ENCODE data around the gene ULBP1. TPM values are rescaled to one million over a fixed set of nuclear protein-coding genes. Genes with fewer than 3 reads are reported as not detected.
A peak's percentile ranks its signal among the peaks of the same experiment; 100 is the strongest.
"Not testable (repeated sequence)": the region's sequence is repeated elsewhere in the genome, so short reads cannot be mapped to it uniquely, and the experiment has no call there.

ULBP1 gene, protein sequence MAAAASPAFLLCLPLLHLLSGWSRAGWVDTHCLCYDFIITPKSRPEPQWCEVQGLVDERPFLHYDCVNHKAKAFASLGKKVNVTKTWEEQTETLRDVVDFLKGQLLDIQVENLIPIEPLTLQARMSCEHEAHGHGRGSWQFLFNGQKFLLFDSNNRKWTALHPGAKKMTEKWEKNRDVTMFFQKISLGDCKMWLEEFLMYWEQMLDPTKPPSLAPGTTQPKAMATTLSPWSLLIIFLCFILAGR
- 1 to 10 TPM; 2.1 to 2.3 TPM for total RNA-seq

DNA sequence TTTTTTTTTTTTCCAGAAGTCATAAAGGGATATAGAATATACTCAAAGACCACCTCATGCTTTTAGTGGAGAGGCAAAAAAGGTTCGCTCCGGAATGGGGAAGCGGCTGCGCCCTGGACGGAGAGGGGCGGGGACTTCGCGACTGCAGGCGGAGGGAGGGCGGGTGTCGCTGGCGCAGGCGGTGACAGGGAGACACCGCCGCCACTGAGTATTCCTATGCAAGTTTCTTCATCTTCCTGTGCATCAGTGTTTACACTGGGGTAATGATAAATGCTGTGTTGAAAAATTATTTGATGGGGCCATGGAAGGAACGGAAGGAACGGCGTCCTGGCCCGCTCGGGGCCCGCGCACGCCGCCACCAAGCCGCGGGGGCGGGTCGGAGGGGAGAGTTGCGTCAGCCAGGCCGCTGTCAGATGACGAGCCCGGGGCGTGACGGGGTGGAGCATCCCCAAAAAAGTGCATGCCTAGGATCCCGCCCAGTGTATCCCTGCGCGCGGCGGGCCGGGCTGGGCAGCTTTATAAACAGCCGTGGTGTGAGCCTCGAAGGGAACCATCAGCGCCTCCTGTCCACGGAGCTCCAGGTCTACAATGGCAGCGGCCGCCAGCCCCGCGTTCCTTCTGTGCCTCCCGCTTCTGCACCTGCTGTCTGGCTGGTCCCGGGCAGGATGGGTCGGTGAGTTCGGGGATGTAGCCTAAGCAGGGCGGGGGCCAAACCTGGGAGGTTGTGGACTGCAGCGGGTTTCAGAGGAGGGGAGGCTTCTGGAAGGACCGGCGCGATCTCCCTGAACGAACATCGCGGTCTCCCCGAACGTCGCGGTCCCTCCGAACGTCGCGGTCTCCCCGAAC, at the start of gene ULBP1:
Gene ULBP1, plus strand, starts transcription at position 482 of the 846 bp plus-strand sequence. Its CDS starts 107 bp downstream, at position 589.
- no peaks in the 10 kb centered on the region for H3K9me3 Mint-ChIP-seq
- peak within 1 kb of the TSS; percentile 64 for H3K27ac Mint-ChIP-seq
- peaks cover 26% of the 10 kb centered on the region for H3K4me1 Mint-ChIP-seq
- H3K27me3 Mint-ChIP-seq = peaks cover 77% of the 10 kb centered on the region
- peaks cover 7% of the 10 kb centered on the region for H3K36me3 Mint-ChIP-seq (ENCODE audit: low read depth)
- DNase-seq = peak; percentile 87
- POLR2A ChIA-PET = interaction anchor here (1.0 kb wide), 1 partner anchor 9 kb away, joined by 3 read pairs; no protein-coding TSS in a partner anchor
- CTCF ChIA-PET = interaction anchor here (0.9 kb wide), 1 partner anchor 53 kb away, joined by 3 read pairs; no protein-coding TSS in a partner anchor
- peak within 1 kb of the TSS; percentile 81 for H3K4me3 Mint-ChIP-seq

DNA sequence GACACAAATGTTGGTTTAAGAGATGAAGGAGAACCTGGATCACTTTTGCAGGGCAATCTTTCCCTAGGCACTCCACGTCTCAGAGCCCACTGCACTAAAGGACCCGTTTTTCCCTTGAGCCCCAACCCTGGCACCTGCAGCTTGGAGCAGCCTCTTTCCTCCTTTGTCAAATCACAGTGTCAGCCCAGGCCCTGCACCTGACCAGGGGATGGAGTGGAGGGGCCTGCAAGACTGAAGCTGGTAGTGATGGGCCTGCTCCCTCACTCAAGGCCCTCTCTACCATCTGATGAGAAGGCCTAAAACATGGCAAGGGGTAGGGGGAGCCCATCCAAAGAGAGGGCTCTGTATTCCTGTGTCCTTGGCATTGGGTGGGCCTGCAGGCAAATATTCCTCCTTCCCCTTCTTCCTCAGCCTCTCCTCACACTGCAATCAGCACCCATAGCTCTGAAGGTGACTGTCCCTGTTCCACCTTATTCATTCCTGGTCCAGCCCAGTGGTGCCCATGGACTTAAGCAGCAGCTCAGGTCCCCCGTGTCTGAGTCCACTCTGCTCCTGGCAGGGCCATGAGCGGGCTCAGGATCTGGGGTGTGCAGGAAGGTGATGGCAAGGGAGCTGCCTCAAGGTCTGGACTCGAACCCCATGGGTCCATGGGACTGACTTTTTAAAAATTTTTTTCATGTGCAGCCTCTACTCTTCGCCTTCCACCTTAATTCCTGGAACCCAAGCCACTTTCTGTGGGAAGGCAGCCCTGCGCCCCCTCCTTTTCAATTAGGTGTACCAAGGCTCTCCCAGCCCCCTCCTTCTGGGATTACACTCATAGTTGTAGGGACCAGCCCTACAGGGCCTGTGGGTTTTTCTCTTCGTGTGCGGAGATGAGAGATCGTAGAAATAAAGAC, 47.5 kb upstream of the ULBP1 start:
- no peaks in the 10 kb centered on the region for H3K9me3 Mint-ChIP-seq
- peaks cover 35% of the 10 kb centered on the region for H3K27me3 Mint-ChIP-seq
- no peaks in the 10 kb centered on the region for H3K4me1 Mint-ChIP-seq
- ChIA-PET CTCF (no interaction called here), POLR2A (no interaction called here)
- H3K27ac Mint-ChIP-seq = no peak overlapping the region
- no peak for DNase-seq
- H3K4me3 Mint-ChIP-seq = no peak overlapping the region
- H3K36me3 Mint-ChIP-seq (ENCODE audit: low read depth) = no peaks in the 10 kb centered on the region

DNA sequence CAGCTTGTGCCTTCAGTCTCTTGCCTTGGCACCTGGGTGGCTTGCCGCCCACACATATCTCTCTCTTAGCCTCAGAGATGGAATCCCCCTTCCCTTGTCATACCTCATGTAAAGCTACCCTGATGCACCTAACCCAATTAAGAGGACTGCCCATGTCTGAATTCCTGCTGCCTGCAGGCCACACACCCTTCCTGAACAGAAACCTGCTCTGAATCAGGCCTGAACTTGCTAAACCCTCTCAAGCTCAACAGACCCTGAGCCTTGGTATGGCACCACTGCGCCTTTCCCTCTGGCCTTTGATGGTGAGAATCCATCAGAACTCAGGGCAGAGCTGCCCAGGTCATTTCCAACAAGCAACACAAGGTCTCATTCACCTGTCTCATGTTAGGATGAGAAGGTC, 46.1 kb upstream of the ULBP1 start:
- no peaks in the 10 kb centered on the region for H3K36me3 Mint-ChIP-seq (ENCODE audit: low read depth)
- CTCF ChIA-PET = no interaction called here
- no peak for DNase-seq
- POLR2A ChIA-PET = no interaction called here
- no peaks in the 10 kb centered on the region for H3K9me3 Mint-ChIP-seq
- H3K4me1 Mint-ChIP-seq = peaks cover 6% of the 10 kb centered on the region
- H3K4me3 Mint-ChIP-seq = no peak overlapping the region
- peaks cover 44% of the 10 kb centered on the region for H3K27me3 Mint-ChIP-seq
- H3K27ac Mint-ChIP-seq = no peak overlapping the region

DNA sequence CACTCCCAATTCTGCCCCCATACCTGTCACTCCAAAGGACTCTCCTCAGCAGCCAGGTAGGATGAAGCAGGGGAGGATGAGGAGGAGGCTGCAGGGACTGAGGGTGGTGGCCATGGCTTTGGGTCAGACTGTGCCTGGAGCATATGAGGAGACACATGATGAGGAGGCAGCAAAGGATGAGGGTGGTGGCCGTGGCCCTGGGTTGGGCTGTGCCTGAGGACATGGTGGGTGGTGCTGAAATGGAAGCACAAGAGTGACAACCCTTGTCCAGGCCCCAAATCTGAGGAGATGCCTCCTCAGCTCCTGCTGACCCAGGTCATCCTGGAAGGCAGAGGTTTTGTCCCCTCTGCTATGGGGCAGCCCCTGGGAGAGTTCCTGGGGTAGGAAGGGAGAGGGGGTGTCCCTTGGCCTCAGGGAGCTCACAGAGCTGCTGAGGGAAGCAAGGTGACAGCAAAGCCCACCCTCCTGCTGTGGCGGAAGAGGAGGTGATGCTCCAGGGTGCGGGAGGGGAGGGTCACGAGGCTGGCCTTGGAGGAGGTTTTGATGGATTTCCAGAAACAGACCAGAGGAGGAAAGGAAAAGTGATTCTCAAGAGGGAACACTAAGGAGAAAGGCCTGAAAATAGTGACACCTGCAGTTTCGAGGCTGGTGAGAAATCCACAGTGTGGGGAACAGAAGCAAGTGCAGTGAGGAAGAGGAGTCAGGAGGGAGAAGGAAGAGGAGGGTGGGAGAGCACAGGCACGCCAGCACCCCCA, 45.4 kb upstream of the ULBP1 start:
- POLR2A ChIA-PET = no interaction called here
- H3K4me3 Mint-ChIP-seq = no peak overlapping the region
- peaks cover 44% of the 10 kb centered on the region for H3K27me3 Mint-ChIP-seq
- CTCF ChIA-PET = no interaction called here
- H3K27ac Mint-ChIP-seq = no peak overlapping the region
- DNase-seq = no peak
- no peaks in the 10 kb centered on the region for H3K9me3 Mint-ChIP-seq
- peaks cover 12% of the 10 kb centered on the region for H3K4me1 Mint-ChIP-seq
- H3K36me3 Mint-ChIP-seq (ENCODE audit: low read depth) = no peaks in the 10 kb centered on the region

DNA sequence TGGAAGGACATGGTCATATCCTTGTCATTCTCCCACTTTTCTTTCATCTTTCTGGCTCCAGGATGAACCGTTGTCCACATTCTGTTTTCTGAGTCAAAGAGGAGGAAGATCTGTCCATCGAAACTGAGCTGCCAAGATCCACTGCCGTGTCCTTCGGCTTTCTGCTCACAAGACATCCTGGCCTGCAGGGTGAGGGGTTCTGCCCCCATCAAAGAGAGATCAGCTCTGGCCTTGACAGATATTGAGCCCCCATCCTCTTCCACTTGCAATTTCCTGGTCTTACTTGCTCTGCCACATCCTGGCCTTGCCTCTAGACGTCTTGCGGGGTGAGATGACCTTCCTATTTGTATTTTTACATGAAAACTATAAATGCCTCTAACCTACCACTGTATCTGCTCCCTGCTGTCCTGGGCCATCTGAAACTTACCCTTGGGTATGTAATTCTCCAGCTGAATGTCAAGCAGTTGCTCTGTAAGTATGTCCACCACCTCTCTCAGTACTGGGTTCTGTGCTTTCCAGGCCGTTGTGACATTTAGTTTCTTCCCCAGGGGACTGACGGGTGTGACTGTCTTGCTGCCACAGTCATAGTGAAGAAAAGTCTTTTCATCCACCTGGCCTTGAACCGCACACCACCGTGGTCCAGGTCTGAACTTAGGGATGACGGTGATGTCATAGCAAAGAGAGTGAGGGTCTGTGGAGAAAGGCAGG, 44.5 kb upstream of the ULBP1 start:
- H3K27ac Mint-ChIP-seq; DNase-seq; POLR2A ChIA-PET; CTCF ChIA-PET; H3K9me3 Mint-ChIP-seq; H3K4me3 Mint-ChIP-seq; H3K36me3 Mint-ChIP-seq (ENCODE audit: low read depth): not testable (repeated sequence)
- Mint-ChIP-seq H3K4me1 (peaks cover 19% of the 10 kb centered on the region), H3K27me3 (peaks cover 44% of the 10 kb centered on the region)

DNA sequence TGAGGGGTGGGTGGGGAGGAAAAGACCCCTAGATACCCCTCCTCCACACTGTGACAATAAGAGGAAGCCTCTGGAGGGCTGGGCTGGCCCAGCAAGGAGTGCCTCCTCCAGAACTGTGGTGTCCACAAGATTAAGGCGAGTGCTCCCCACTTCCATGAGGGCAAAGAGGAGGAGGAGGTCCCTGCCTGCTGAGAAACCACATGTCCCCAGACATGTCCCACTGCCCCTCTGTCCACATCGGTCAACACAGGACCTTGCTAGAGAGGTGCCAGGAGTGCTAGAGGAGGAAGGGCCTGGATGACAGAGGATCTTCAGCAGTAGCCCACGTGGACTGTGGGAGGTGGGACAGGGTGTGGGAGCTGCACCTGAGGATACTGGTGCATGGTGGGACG, 43.9 kb upstream of the ULBP1 start:
- Mint-ChIP-seq H3K27ac (no peak overlapping the region), H3K27me3 (peaks cover 45% of the 10 kb centered on the region), H3K36me3 (ENCODE audit: low read depth) (no peaks in the 10 kb centered on the region), H3K4me1 (peaks cover 21% of the 10 kb centered on the region), H3K9me3 (no peaks in the 10 kb centered on the region), H3K4me3 (no peak overlapping the region)
- ChIA-PET CTCF (no interaction called here), POLR2A (no interaction called here)
- no peak for DNase-seq

DNA sequence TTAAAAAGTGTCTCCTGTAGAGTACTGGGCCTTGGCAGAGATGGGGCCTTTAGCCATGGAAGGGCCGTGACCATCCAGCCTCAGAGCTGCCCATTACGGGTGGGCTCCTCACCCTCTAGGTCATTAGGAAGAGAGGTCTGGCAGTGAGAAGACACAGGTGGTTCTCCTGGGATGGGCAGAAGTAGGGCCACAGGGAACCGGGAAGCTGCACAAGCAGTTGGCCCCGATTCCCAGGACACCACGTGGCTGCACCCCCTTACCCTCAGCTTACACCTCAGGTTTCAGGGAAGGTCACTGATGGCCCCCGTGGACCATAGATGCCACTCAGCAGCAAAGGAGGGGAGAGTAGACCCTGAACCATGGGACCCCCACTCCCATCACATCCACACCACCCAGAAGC, 42.4 kb upstream of the ULBP1 start:
- Mint-ChIP-seq H3K4me1 (peaks cover 31% of the 10 kb centered on the region), H3K36me3 (ENCODE audit: low read depth) (no peaks in the 10 kb centered on the region), H3K4me3 (no peak overlapping the region), H3K9me3 (no peaks in the 10 kb centered on the region), H3K27ac (no peak overlapping the region), H3K27me3 (peaks cover 53% of the 10 kb centered on the region)
- ChIA-PET POLR2A (no interaction called here), CTCF (no interaction called here)
- DNase-seq = no peak

DNA sequence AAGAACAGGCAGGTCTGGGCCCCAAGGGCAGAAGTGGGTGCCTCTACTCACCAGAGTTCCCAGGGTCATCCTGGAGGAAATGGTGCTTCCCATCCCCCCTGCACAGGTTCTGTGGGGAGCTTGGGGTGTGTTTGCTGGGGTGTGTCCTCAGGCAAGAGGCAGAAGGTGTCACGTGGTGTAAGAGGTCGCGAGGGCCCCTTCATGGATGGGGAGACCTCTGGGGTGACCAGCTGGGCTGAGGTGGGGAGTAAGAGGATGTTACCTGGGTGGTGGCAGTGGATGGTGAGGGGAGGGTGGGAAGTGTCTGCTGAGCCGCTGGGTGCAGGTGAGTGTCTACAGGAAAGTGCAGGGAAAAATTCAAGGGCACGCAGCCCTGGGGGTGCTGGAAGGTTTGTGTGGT, 41.7 kb upstream of the ULBP1 start:
- Mint-ChIP-seq H3K27me3 (peaks cover 56% of the 10 kb centered on the region), H3K4me1 (peaks cover 33% of the 10 kb centered on the region), H3K4me3 (peak overlapping the region; percentile 19)
- H3K27ac Mint-ChIP-seq; DNase-seq; POLR2A ChIA-PET; H3K9me3 Mint-ChIP-seq; H3K36me3 Mint-ChIP-seq (ENCODE audit: low read depth): not testable (repeated sequence)
- CTCF ChIA-PET = interaction anchor here (1.0 kb wide), 1 partner anchor 87 kb away, joined by 3 read pairs; no protein-coding TSS in a partner anchor

DNA sequence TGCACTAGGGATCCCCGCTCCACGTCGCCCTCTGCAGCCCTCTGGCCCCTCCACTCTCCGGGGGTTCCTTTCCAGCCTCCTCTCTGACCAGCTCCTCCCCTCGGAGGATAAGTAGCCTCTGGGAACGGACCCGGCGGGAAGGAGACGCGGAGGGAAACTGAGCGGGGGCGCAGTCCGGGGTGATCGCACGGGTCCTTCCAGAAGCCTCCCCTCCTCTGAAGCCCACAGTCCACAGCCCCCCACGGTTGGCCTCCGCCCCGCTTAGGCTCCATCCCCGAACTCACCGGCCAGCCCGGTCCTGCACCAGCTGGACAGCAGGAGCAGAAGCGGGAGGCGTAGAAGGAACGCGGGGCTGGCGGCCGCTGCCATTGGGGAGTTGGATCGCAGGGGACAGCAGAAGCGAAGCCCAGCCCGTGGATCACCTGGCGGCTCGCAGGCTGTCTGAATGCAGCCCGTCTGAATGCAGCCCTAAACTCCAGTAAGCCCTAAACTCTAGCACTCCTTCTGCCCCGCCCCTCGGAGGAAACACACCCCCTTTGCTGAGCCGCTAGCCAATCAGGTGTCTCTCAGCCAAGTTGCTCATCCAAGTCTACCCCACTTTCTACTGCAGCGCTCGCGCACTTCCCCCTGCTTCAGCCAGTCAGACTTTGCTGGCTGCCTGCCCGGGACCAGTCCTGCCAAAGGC, 41.0 kb upstream of the ULBP1 start, which contains the start of gene RAET1G:
Gene RAET1G, minus strand, starts transcription at position 480 of the 685 bp plus-strand sequence. Its CDS starts 111 bp downstream, at position 369.
- POLR2A ChIA-PET = no interaction called here
- Mint-ChIP-seq H3K27ac (no peak within 1 kb of the TSS), H3K4me3 (peak within 1 kb of the TSS; percentile 73), H3K9me3 (no peaks in the 10 kb centered on the region), H3K27me3 (peaks cover 62% of the 10 kb centered on the region), H3K36me3 (ENCODE audit: low read depth) (no peaks in the 10 kb centered on the region), H3K4me1 (peaks cover 35% of the 10 kb centered on the region)
- CTCF ChIA-PET = interaction anchor here (1.0 to 1.2 kb wide), 2 partner anchors 88 to 473 kb away, joined by 3 read pairs; no protein-coding TSS in a partner anchor
- peak; percentile 88 for DNase-seq

DNA sequence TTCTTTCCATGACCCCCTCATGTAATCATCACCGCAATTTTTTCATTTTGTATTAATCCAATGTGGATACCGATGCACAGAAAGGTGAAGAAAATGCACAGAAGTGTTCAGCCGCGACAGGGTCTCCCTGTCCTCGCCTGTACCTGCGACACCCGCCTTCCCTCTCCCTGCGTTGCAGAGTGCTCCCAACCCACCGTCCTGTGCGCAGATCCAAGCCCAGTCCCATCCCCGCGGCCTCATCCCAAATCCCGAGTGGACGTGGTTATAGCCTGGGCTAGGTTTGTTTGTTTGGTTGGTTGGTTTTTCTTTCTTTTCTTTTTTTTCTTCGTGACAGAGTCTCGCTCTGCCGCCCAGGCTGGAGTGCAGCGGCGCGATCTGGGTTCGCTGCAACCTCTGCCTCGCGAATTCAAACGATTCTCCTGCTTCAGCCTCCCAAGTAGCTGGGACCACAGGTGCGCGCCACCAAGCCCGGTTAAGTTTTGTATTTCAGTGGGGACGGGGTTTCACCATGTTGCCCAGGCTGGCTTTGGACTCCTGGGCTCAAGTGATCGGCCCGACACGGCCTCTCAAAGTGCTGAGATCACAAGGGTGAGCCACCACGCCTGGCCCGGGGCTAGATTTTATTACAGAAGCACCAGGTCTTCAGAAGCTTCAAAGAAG, 40.3 kb upstream of the ULBP1 start:
- ChIA-PET POLR2A (no interaction called here), CTCF (interaction anchor here (1.2 to 2.5 kb wide), 2 partner anchors 89 to 472 kb away, joined by 3 to 18 read pairs; no protein-coding TSS in a partner anchor)
- Mint-ChIP-seq H3K27me3 (peaks cover 69% of the 10 kb centered on the region), H3K4me1 (peaks cover 35% of the 10 kb centered on the region), H3K4me3 (peak overlapping the region; percentile 73), H3K36me3 (ENCODE audit: low read depth) (no peaks in the 10 kb centered on the region), H3K9me3 (no peaks in the 10 kb centered on the region), H3K27ac (no peak overlapping the region)
- DNase-seq = no peak
